ENCODE data around the gene MED9. TPM values are rescaled to one million over a fixed set of nuclear protein-coding genes. Genes with fewer than 3 reads are reported as not detected.

The MED9 gene
- total and polyA plus RNA-seq, 2 of the 8 experiments (the other 6 are each of a cell fraction or from before 2014, with no cell fraction given): 15.8 to 19.7 TPM

- DNase-seq (ENCODE audit: low read depth in 1 of 2, low spot score in 2 of 2) (no peak), FAIRE-seq (no peak)
- no peak overlapping the region; the same call in 1 of the 2 replicates for H4K8ac ChIP-seq (ENCODE audit: extremely low read depth, insufficient read depth, low read length)
- H3K4me2 ChIP-seq (ENCODE audit: insufficient read depth in 1 of 2, low read depth in 2 of 2, low read length in 2 of 2): no peak overlapping the region; a peak in 1 of 4 replicates
- H2AFZ ChIP-seq (ENCODE audit: low read length): no peak overlapping the region
- no peak overlapping the region for H3K14ac ChIP-seq (ENCODE audit: insufficient read length)
- no peak overlapping the region for H2BK15ac ChIP-seq (ENCODE audit: low read length)
- H4K5ac ChIP-seq (ENCODE audit: insufficient read length, low read depth, low read length): no peak overlapping the region
- H3K79me1 ChIP-seq (ENCODE audit: low read depth, low read length): peaks cover 2% of the 10 kb centered on the region
- peaks cover 0 to 2% of the 10 kb centered on the region in 2 experiments; a peak in 1 of 4 replicates for H3K79me2 ChIP-seq (ENCODE audit: control insufficient read depth in 1 of 2, insufficient read depth in 2 of 2, low read length in 2 of 2)
- no peak overlapping the region for H2BK120ac ChIP-seq (replicated peaks; ENCODE audit: low read depth, low read length)
- H3K56ac ChIP-seq (replicated peaks; ENCODE audit: insufficient read length, low read depth, low read length): no peak overlapping the region
- no peak overlapping the region for H2BK20ac ChIP-seq (ENCODE audit: low read length)
- H3K18ac ChIP-seq (ENCODE audit: extremely low read depth, low read length): no peak overlapping the region
- 90% methylated on average over 9 of the region's 9 CpGs; no CpG with 5 or more reads in 1 of the 2 experiments for WGBS, 2 experiments (ENCODE audit: extremely low coverage in 1 of 2, insufficient coverage in 1 of 2, insufficient read length in 1 of 2, insufficient replicate concordance in 2 of 2, low coverage in 1 of 2, low lambda C conversion rate in 2 of 2, missing lambda C conversion rate in 1 of 2)
- H3K27ac ChIP-seq (ENCODE audit: low read depth, low read length): no peak overlapping the region
- H3K9ac ChIP-seq (replicated peaks in 1 of 4; ENCODE audit: extremely low read depth in 1 of 4, low read depth in 3 of 4, low read length in 3 of 4): no peak overlapping the region
- no peak overlapping the region for H3K4ac ChIP-seq (replicated peaks; ENCODE audit: insufficient read length, low read depth, low read length)
- H3K23me2 ChIP-seq (ENCODE audit: low read depth, low read length): peaks cover 23% of the 10 kb centered on the region; the same call in 1 of the 2 replicates
- no peak overlapping the region for H3K23ac ChIP-seq (ENCODE audit: insufficient read length)
- ChIA-PET CTCF (ENCODE audit: partially characterized antibody) (interaction anchor here (1.0 to 4.4 kb wide), 7 partner anchors 8 to 149 kb away, joined by 3 to 38 read pairs (median 5); no protein-coding TSS in a partner anchor), POLR2A (ENCODE audit: partially characterized antibody) (no interaction called here)
- H4K20me1 ChIP-seq (replicated peaks in 1 of 2; ENCODE audit: control insufficient read depth in 1 of 2, insufficient read depth in 2 of 2, low read length in 2 of 2): peaks cover 21 to 22% of the 10 kb centered on the region in 2 experiments
- H2BK5ac ChIP-seq (ENCODE audit: low read depth, low read length): no peak overlapping the region
- H2BK12ac ChIP-seq (ENCODE audit: low read depth, low read length): no peak overlapping the region
- H3K4me1 ChIP-seq (replicated peaks in 1 of 4; ENCODE audit: control insufficient read depth in 3 of 4, insufficient read depth in 4 of 4, low read length in 3 of 4): peaks cover 5 to 28% (median 22%) of the 10 kb centered on the region in 4 experiments
- H4K91ac ChIP-seq (replicated peaks; ENCODE audit: insufficient read length, low read length): no peak overlapping the region
- peaks cover 3 to 19% (median 15%) of the 10 kb centered on the region in 4 experiments; a peak in 7 of 8 replicates for H3K36me3 ChIP-seq (ENCODE audit: control insufficient read depth in 2 of 4, insufficient read depth in 4 of 4, low read length in 3 of 4)
- no peaks in the 10 kb centered on the region for H3K9me3 ChIP-seq (ENCODE audit: insufficient read depth in 2 of 2, low read depth in 1 of 2, low read length in 1 of 2)
- H2AK5ac ChIP-seq (ENCODE audit: low read depth, low read length): no peak overlapping the region
- peaks cover 14 to 26% (median 22%) of the 10 kb centered on the region in 4 experiments; a peak in 6 of 7 replicates for H3K27me3 ChIP-seq (replicated peaks in 1 of 4; ENCODE audit: control insufficient read depth in 3 of 4, extremely low read depth in 1 of 4, insufficient read depth in 3 of 4, low read length in 3 of 4)
- H3K4me3 ChIP-seq (ENCODE audit: extremely low read depth in 1 of 4, insufficient read depth in 2 of 4, low read depth in 3 of 4, low read length in 4 of 4): no peak overlapping the region
- no peak for TF ChIP-seq EGR1 (IDR thresholded peaks at IDR 0.05; ENCODE audit: borderline replicate concordance, low read depth, low read length)
- TF ChIP-seq SP2 (IDR thresholded peaks at IDR 0.05; ENCODE audit: low read length): no peak
- TF ChIP-seq RFX5 (IDR thresholded peaks at IDR 0.05; ENCODE audit: borderline replicate concordance, low read depth, low read length): no peak
- TF ChIP-seq TBP (IDR thresholded peaks at IDR 0.05; ENCODE audit: low read depth, low read length): no peak
- TF ChIP-seq KDM1A (IDR thresholded peaks at IDR 0.05; ENCODE audit: borderline replicate concordance, low read length): no peak
- no peak for TF ChIP-seq MAFK (IDR thresholded peaks at IDR 0.05; ENCODE audit: low read depth, low read length)
- TF ChIP-seq ZNF274 (IDR thresholded peaks at IDR 0.05; ENCODE audit: borderline replicate concordance, extremely low read depth, low read length): no peak
- TF ChIP-seq SRF (IDR thresholded peaks at IDR 0.05; ENCODE audit: low read depth, low read length): no peak
- TF ChIP-seq GTF2F1 (IDR thresholded peaks at IDR 0.05; ENCODE audit: borderline replicate concordance, low read depth, low read length): no peak
- no peak for TF ChIP-seq ASH2L (IDR thresholded peaks at IDR 0.05; ENCODE audit: low read length)
- no peak for TF ChIP-seq PHF8 (conservative IDR thresholded peaks at IDR 0.05; ENCODE audit: low read depth, low read length)
- TF ChIP-seq TAF7 (optimal IDR thresholded peaks at IDR 0.05; ENCODE audit: borderline replicate concordance, low read depth, low read length): no peak
- no peak for TF ChIP-seq SIRT6 (IDR thresholded peaks at IDR 0.05; ENCODE audit: low read length)
- TF ChIP-seq POLR2A (IDR thresholded peaks at IDR 0.05; ENCODE audit: control extremely low read depth in 1 of 2, low read depth in 2 of 2, low read length in 2 of 2): no peak
- no peak for TF ChIP-seq NANOG (IDR thresholded peaks at IDR 0.05; ENCODE audit: insufficient read depth, low read depth, low read length, poor library complexity, severe bottlenecking)
Observed at GRCh38 chr17:17492571-17492970, 15.8 kb downstream of the MED9 start.
